GM12878 (cell line): ENCODE results near the gene ELL2. TPM values are rescaled to one million over a fixed set of nuclear protein-coding genes. Genes with fewer than 3 reads are reported as not detected.
A peak's percentile ranks its signal among the peaks of the same experiment; 100 is the strongest.

Experiments used
- ATF7 ChIP-seq: fragments of 450-650 bp; IDR thresholded peaks from 2 replicates; pipeline ENCODE4 v1.6.1; 2016; ENCODE audit warnings: low read depth, mild to moderate bottlenecking
- BCL11A ChIP-seq: IDR thresholded peaks from 2 replicates; pipeline ENCODE4 v1.6.1; 2011; ENCODE audit warnings: low read depth, low read length
- BRCA1 ChIP-seq: IDR thresholded peaks from 2 replicates; pipeline ENCODE4 v1.6.1; 2011; ENCODE audit warnings: low read depth, low read length, improper control_type of control experiment
- CBFB ChIP-seq: IDR thresholded peaks from 2 replicates; pipeline ENCODE4 v1.6.1; 2016; ENCODE audit warnings: antibody characterized with exemption, low read depth
- CHD2 ChIP-seq: IDR thresholded peaks from 2 replicates; pipeline ENCODE4 v1.6.1; 2011; ENCODE audit warnings: low read depth, low read length, improper control_type of control experiment, borderline replicate concordance
- CREB1 ChIP-seq: IDR thresholded peaks from 2 replicates; pipeline ENCODE4 v1.6.1; 2012; ENCODE audit warnings: low read depth, mild to moderate bottlenecking, inconsistent platforms
- DPF2 ChIP-seq: fragments of 450-650 bp; IDR thresholded peaks from 2 replicates; pipeline ENCODE4 v1.6.1; 2017; ENCODE audit warnings: mild to moderate bottlenecking
- FOXM1 ChIP-seq: IDR thresholded peaks from 2 replicates; pipeline ENCODE4 v1.6.1; 2012; ENCODE audit warnings: low read depth, mild to moderate bottlenecking, inconsistent platforms, low read length, moderate library complexity
- JUNB ChIP-seq: IDR thresholded peaks from 2 replicates; pipeline ENCODE4 v1.6.1; 2016; ENCODE audit warnings: antibody characterized with exemption, mild to moderate bottlenecking
- JUND ChIP-seq: IDR thresholded peaks from 2 replicates; pipeline ENCODE4 v1.6.1; 2012; ENCODE audit warnings: low read depth, mild to moderate bottlenecking, low read length, improper control_type of control experiment, moderate library complexity
- MLLT1 ChIP-seq: fragments of 450-650 bp; IDR thresholded peaks from 2 replicates; pipeline ENCODE4 v1.6.1; 2016; ENCODE audit warnings: mild to moderate bottlenecking
- MTA3 ChIP-seq: IDR thresholded peaks from 2 replicates; pipeline ENCODE4 v1.6.1; 2012; ENCODE audit warnings: low read length, inconsistent platforms, borderline replicate concordance
- NKRF ChIP-seq: fragments of 450-650 bp; conservative IDR thresholded peaks from 2 replicates; pipeline ENCODE4 v1.6.1; 2017; ENCODE audit warnings: mild to moderate bottlenecking, moderate library complexity
- PAX5 ChIP-seq: IDR thresholded peaks from 2 replicates; pipeline ENCODE4 v1.6.1; 2011; ENCODE audit warnings: low read depth, low read length, borderline replicate concordance
- SKIL ChIP-seq: fragments of 450-650 bp; IDR thresholded peaks from 2 replicates; pipeline ENCODE4 v1.6.1; 2017; ENCODE audit warnings: mild to moderate bottlenecking, low read depth, inconsistent platforms; ENCODE audit not compliant: poor library complexity, severe bottlenecking
- STAT3 ChIP-seq: IDR thresholded peaks from 2 replicates; pipeline ENCODE4 v1.6.1; 2011; ENCODE audit warnings: low read depth, low read length, improper control_type of control experiment
- TCF7 ChIP-seq: IDR thresholded peaks from 2 replicates; pipeline ENCODE4 v1.6.1; 2014; ENCODE audit warnings: antibody characterized with exemption, borderline replicate concordance
- ZBTB40 ChIP-seq: fragments of 450-650 bp; IDR thresholded peaks from 2 replicates; pipeline ENCODE4 v1.6.1; 2016; ENCODE audit warnings: mild to moderate bottlenecking, moderate library complexity, borderline replicate concordance
- polyA plus RNA-seq, 11 experiments: library from polyadenylated mRNA; depleted of rRNA in 4 of 11; unstranded in 6 of 11; stranded (reverse) in 5 of 11; fragments of >200 nt; fragmentation: Nextera tagmentation in 4 of 11; fragmentation: Illumina TruSeq in 1 of 11; extraction: Ambion mirVana in 4 of 11; extraction: Trizol in 1 of 11; gene quantifications; 1 replicate in 1 of 11; 2 replicates in 10 of 11; pipeline versions ENCODE4 v1.2.1 to v1.2.3, GENCODE V29; 2011 to 2016; ENCODE audit warnings: inconsistent platforms in 2 of 11, missing spikeins in 2 of 11, low read depth in 1 of 11
- total RNA-seq, 4 experiments: library from RNA; depleted of rRNA in 3 of 4; stranded (reverse); fragments of >200 nt in 3 of 4; fragmentation: Illumina TruSeq in 1 of 4; extraction: Trizol in 1 of 4; gene quantifications; 2 replicates each; pipeline versions ENCODE4 v1.2.1 to v1.2.3, GENCODE V29; 2013 to 2021

ELL2 gene
- total and polyA plus RNA-seq, 10 of the 15 experiments (the other 5 are each of a cell fraction or from before 2014, with no cell fraction given): 24.2 to 91.4 (median 57.4) TPM

- no peak for TF ChIP-seq NKRF
- TF ChIP-seq CBFB: 0 out of 2 replicates have a peak, but pooled peaks have one; percentile 24
- peak; percentile 41; the same call in 1 of the 2 replicates for TF ChIP-seq TCF7
- TF ChIP-seq BRCA1: no peak
- 0 out of 2 replicates have a peak, but pooled peaks have one; percentile 8 for TF ChIP-seq CHD2
- TF ChIP-seq MLLT1: 0 out of 2 replicates have a peak, but pooled peaks have one; percentile 42
- TF ChIP-seq BCL11A: peak; percentile 69; the same call in 1 of the 2 replicates
- TF ChIP-seq JUND: 0 out of 2 replicates have a peak, but pooled peaks have one; percentile 7
- TF ChIP-seq SKIL: peak; percentile 50
- 0 out of 2 replicates have a peak, but pooled peaks have one; percentile 42 for TF ChIP-seq PAX5
- peak; percentile 78 for TF ChIP-seq DPF2
- TF ChIP-seq ATF7: peak; percentile 92
- peak; percentile 96 for TF ChIP-seq FOXM1
- TF ChIP-seq JUNB: peak; percentile 99
- peak; percentile 50; the same call in 1 of the 2 replicates for TF ChIP-seq CREB1
- TF ChIP-seq MTA3: peak; percentile 95
- no peak for TF ChIP-seq STAT3
- no peak for TF ChIP-seq ZBTB40
These were observed 91.5 kb downstream of the ELL2 start (continued) for GRCh38 chr5:95870105-95870672.
